Fibroblast of skin of right biceps (primary cell): ENCODE measurements around the gene ASB3.
"Not testable (repeated sequence)": the region's sequence is repeated elsewhere in the genome, so short reads cannot be mapped to it uniquely, and the experiment has no call there.

Experiments used
- DNase-seq: peaks from one replicate; pipeline ENCODE4 v3.0.0-alpha.2; 2013

ASB3 gene

DNA sequence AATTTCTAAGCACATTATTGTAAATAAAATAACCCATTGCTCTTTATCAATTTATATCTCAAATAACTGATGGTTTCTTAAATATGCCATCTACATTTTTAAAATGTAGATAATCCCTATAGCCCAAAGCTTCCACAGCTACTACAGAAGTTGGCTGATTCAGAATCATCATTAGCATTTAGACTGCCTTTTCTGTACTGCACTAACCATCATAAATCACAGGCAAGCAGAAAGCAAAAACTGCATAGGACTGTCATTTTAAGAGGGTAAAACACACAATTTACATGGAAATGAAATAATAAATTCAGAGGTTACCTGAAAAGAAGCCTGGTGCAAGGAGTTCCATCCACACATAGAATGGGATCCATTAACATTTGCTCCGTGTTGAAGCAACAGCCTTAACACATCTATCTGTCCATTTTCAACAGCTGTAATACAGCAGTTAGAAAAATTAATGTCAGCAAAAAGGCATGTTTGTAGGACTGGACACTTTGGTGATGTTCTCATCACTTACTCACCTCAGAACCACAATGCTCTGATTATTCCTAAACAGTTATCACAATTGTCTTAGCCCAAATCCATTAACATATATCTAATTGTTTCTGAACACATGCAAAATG lies 57.5 kb downstream of the ASB3 start:
- no peak for DNase-seq

- DNase-seq = no peak
Observed at GRCh38 chr2:53727921-53728320, 58.8 kb downstream of the ASB3 start.

DNA sequence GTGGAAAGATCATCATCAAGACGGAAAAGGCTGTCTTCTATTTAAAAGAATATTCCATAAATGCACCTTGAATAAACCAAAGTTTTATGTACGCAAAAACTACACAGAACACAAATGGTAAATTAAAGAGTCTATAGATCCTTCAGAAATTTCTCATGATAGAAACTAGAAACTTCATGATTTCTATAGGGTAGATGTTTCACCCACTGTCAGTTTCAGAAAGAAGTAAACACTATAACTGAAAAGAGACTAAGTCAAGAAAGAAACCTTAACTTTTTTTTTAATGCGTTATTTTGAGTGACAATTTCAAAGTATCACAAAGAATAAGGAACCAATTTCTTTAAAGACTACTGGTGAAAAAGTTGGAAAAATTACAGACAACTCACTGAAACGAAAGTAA lies 61.1 kb downstream of the ASB3 start:
- DNase-seq = no peak

DNA sequence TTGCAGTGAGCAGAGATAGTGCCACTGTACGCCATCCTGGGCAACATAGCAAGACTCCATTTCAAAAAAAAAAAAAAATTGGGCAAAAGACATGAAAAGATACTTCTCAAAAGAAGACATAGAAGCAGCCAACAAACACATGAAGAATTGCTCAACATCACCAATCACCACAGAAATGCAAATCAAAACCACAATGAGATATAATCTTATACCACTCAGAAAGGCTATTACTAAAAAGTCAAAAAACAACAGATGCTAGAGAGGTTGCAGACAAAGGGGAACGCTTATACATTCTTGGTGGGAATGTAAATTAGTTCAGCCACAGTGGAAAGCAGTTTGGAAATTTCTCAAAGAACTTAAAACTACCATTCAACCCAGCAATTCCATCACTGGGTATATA lies 62.2 kb downstream of the ASB3 start:
- peak; percentile 61 for DNase-seq

DNA sequence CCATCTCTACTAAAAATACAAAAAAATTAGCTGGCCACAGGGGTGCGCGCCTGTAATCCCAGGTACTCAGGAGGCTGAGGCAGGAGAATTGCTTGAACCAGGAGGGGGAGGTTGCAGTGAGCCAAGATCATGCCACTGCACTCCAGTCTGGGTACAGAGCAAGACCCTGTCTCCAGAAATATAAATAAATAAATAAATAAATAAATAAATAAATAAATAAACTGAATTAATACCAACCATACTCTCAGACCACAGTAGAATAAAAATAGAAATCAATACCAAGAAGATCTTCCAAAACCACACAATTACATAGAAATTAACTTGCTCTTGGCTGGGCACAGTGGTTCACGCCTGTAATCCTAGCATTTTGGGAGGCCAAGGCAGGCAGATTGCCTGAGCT lies 65.8 kb downstream of the ASB3 start:
- not testable (repeated sequence) for DNase-seq

- no peak for DNase-seq
Observed at GRCh38 chr2:53715568-53715967, 71.2 kb downstream of the ASB3 start.

DNA sequence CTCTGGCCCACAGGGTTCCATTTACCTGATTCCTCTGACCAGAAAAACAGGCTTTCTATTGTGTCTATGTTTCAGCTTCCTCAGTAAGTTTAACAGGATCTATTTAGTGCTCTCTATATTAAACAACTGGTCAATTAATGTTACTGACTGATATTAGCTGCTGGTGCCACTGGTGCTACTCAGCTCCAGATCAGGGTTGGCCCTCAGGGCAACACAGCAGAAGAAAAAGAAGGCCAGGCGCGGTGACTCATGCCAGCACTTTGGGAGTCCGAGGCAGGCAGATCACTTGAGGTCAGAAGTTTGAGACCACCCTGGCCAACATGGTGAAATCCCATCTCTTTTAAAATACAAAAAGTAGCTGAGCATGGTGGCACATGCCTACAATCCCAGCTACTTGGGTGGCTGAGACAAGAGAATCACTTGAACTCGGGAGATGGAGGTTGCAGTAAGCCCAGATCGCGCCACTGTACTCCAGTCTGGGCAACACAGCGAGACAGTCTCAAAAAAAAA lies 75.4 kb downstream of the ASB3 start:
- no peak for DNase-seq

DNA sequence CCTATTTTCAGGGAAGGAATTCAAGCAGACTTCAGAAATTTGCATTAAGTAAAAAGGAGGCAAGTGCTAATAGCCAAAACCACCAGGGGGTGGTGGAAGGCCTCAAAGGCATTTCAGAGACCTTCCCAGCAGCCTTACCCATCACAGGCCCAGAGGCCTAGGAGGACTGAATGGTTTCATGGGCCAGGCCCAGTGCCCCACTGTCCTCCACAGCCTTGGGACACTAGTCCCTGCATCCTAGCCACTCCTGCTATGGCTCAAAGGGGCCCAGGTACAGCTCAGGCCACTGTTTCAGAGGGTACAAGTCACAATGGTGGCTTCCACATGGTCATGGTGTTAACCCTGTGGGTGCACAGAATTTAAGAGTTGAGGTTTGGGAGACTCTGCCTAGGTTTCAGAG lies 77.8 kb downstream of the ASB3 start:
- no peak for DNase-seq

- no peak for DNase-seq
Observed at GRCh38 chr2:53701221-53701620, 85.5 kb downstream of the ASB3 start.

DNA sequence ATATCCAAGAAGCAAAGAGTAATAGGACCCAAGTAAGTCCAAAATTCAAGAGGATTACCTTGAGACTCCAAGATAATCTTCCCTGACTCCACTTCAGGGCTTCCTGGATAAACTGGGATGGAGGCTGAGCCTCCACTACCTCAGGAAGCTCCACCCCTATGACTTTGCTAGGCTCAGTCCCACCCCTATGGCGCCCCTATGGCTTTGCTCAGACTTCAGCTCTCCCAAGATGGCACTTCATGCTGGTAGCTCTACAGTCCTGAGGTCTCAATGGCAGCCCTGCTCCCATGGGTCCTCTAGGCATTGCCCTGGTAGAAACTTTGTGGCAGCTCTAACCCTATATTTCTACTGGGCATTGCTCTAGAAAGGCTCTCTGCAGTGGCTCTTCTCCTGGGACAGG lies 89.1 kb downstream of the ASB3 start:
- no peak for DNase-seq

DNA sequence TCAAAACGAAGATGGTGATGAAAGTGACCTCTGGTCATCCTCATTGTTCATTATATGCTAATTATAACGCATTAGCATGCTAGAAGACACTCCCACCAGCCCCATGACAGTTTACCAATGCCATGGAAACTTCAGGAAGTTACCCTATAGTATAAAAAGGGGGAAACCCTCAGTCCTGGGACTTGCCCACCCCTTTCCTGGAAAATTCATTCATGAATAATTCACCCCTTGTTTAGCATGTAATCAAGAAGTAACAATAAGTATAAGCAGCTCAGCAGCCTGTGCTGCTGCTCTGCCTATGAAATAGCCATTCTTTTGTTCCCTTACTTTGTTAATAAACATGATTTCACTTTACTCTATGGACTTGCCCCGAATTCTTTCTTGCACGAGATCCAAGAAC lies 89.7 kb downstream of the ASB3 start:
- DNase-seq = no peak

DNA sequence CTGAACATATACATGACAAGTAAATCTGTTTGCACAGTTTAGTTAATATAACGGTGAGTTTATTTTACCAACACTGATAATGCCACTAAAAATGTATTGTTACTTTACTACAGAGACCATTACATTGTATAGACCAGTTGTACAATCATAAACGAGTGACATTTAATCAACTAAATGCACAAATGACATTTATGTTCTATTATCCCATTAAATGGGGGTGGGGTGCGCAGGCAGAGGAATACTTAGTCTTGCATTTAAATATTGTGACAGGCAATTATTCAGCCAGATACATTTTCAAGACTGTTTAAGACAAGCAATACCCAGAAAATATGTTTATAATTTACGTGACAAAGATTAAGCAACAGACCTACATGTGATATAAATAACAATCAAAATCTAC lies 91.2 kb downstream of the ASB3 start:
- DNase-seq = no peak

DNA sequence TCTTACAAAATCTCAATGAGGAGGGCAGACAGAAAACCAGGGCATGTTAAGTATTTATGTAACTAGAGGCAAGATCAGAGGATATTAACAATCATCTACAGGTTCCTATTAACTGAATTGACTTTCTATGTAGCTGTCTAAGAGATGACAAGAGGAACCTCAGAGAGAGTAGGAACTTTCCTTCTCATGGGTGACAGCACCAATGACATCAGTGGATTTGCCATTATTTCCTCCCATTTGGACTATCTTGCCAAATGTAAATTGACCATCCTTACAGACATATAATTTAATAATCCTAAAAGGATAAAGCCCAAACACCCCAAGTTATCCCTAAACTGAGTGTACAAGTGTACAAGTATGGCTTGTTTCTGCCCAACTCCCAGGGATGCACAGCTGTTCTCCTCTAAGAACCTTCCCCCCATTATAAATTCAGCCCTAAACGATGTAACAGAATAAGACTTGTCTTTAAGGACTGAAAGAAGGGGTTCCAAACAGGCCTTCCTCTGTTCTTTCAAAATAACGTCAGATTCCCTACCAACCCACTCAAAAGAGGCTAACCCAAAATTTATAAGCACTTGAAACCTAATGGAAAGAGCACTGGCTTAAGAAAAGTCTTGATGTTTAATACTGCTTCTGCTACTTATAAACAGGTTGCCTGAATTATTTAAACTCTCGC lies 92.5 kb downstream of the ASB3 start:
- no peak for DNase-seq

- DNase-seq = no peak
Observed at GRCh38 chr2:53690876-53691275, 95.9 kb downstream of the ASB3 start.

- DNase-seq = no peak
Observed at GRCh38 chr2:53672881-53673522, 113.8 kb downstream of the ASB3 start.

DNA sequence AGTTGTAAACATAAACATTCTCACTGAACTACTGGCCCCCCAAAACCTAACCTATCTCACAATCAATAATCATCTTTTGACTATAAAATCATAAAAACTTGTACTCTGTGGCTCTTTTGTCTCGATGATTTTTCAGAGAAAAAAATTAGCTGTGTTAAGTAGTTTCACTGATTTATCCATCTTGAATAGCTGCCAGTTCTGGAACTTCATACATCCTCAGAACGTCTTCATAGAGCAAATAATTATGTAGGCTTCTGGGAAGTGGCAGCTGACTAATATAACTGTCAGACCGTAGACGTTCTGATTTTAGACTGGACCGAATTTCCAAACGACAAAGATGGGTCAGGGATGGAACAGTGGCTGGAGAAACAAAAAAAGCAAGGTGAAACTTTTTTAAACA lies 116.4 kb downstream of the ASB3 start:
- peak; percentile 15 for DNase-seq

- no peak for DNase-seq
Observed at GRCh38 chr2:53668624-53669026, 118.1 kb downstream of the ASB3 start.

GRCh38 chr2:53667130-53667529 lies 119.6 kb downstream of the ASB3 start:
- not testable (repeated sequence) for DNase-seq

- no peak for DNase-seq
Observed at GRCh38 chr2:53660886-53661285, 125.9 kb downstream of the ASB3 start.

GRCh38 chr2:53658474-53658873 lies 128.3 kb downstream of the ASB3 start:
- not testable (repeated sequence) for DNase-seq

DNA sequence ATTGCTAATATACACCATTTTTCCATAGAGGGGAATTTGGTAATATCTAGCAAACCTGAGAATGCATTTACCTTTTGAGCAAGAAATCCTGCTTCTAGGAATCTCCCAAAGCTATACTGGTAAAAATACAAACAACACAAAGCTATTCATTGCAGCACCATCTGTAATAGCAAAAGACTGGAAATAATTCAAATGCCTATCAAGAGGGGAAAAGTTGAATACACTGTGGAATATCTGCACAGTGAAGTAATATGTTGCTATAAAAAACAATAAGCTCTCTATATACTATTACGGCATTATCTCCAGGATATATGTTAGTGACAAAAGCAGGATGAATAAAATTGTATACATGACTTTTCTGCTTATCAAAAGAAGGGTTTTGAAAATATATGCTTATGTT lies 131.5 kb downstream of the ASB3 start:
- DNase-seq = no peak

- DNase-seq = no peak
Observed at GRCh38 chr2:53654396-53654795, 132.4 kb downstream of the ASB3 start.

DNA sequence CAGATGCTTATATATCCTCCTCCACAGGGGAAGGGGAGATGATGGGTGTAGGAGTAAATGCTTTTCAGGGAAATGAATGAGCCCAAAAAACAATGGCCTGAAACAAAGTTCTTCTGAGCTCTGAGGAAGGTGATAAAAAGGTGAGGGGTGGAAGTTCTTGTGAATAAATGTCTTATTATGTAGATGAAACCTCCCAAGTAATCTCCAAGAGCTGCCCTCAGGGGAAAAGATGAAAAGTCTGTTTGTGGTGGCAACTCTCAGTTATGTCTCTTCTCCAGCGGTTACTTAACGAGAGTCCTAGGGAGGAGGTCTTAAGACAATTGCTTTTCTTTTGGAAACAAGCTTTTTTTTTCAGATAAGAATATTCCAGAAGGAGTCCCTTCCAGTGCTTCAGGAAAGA lies 134.6 kb downstream of the ASB3 start:
- DNase-seq = no peak

DNA sequence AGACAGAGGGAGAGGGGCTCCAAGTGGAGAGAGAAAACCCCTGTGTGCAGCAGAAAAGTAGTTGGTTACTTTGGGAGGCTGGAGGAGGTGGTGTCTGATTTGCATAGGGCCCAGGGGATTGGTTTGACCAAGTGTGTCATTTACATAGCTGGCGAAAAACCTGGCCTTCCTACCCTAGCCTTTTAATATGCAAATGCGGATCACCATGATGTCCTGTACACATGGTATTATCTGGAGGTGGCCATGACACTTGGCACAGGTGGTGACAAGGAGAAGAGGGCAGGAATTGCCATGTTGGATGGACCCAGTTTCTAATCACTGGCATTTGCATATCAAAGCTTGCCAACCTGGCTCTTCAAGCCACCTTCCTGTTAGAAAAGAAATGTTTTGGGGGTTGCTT lies 140.0 kb downstream of the ASB3 start:
- no peak for DNase-seq
